ENCODE results near the gene FBXO11. TPM values are rescaled to one million over a fixed set of nuclear protein-coding genes. Genes with fewer than 3 reads are reported as not detected.
A peak's percentile ranks its signal among the peaks of the same experiment; 100 is the strongest.

FBXO11 gene
- total and polyA plus RNA-seq, 8 donors = 56.2 to 101 (median 89.2) TPM

DNA sequence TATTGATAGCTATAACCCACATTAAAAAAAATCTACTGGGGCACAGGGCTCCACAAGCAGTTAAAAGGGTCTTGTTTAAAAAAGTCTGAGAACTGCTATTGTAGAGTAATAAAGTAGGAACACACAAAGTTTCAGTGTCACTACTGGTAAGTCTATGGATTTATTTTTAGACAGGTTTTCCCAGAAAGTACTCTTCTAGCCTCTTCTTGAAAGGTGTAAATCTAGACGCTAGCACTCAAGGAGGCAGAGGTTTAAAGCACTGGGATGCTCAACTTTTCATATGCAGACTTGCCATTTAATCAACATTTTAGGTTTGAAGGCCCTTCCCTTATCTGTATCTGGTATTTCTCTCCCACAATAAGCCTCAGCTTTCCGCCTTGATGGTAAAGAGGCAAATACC lies 33.4 kb downstream of the FBXO11 start:
- Histone ChIP-seq H3K27me3 (no peaks in the 10 kb centered on the region), H3K4me3 (no peak overlapping the region), H3K36me3 (peaks cover 0 to 3% of the 10 kb centered on the region in 2 donors), H3K27ac (no peak overlapping the region), H3K9me3 (no peaks in the 10 kb centered on the region), H3K4me1 (peaks cover 8 to 38% of the 10 kb centered on the region in 2 donors)
- TF ChIP-seq, protein P1, sequence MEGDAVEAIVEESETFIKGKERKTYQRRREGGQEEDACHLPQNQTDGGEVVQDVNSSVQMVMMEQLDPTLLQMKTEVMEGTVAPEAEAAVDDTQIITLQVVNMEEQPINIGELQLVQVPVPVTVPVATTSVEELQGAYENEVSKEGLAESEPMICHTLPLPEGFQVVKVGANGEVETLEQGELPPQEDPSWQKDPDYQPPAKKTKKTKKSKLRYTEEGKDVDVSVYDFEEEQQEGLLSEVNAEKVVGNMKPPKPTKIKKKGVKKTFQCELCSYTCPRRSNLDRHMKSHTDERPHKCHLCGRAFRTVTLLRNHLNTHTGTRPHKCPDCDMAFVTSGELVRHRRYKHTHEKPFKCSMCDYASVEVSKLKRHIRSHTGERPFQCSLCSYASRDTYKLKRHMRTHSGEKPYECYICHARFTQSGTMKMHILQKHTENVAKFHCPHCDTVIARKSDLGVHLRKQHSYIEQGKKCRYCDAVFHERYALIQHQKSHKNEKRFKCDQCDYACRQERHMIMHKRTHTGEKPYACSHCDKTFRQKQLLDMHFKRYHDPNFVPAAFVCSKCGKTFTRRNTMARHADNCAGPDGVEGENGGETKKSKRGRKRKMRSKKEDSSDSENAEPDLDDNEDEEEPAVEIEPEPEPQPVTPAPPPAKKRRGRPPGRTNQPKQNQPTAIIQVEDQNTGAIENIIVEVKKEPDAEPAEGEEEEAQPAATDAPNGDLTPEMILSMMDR (IDR thresholded peaks at IDR 0.05) = no peak
- peak; percentile 83 for ATAC-seq
- intact Hi-C loops (cut with DNase I) = no loop called here
- DNase-seq = no peak

- Histone ChIP-seq H3K27me3 (no peaks in the 10 kb centered on the region), H3K9me3 (no peaks in the 10 kb centered on the region), H3K27ac (peak overlapping the region in 1 of 2 donors; percentile 2), H3K36me3 (peaks cover 0 to 3% of the 10 kb centered on the region in 2 donors), H3K4me1 (peaks cover 18 to 59% of the 10 kb centered on the region in 2 donors), H3K4me3 (no peak overlapping the region)
- intact Hi-C loops (cut with DNase I) = no loop called here
- no peak for ATAC-seq
- no peak for DNase-seq
- TF ChIP-seq, protein P1 (IDR thresholded peaks at IDR 0.05) = no peak
These were observed 35.4 kb downstream of the FBXO11 start for GRCh38 chr2:47870641-47871540.

DNA sequence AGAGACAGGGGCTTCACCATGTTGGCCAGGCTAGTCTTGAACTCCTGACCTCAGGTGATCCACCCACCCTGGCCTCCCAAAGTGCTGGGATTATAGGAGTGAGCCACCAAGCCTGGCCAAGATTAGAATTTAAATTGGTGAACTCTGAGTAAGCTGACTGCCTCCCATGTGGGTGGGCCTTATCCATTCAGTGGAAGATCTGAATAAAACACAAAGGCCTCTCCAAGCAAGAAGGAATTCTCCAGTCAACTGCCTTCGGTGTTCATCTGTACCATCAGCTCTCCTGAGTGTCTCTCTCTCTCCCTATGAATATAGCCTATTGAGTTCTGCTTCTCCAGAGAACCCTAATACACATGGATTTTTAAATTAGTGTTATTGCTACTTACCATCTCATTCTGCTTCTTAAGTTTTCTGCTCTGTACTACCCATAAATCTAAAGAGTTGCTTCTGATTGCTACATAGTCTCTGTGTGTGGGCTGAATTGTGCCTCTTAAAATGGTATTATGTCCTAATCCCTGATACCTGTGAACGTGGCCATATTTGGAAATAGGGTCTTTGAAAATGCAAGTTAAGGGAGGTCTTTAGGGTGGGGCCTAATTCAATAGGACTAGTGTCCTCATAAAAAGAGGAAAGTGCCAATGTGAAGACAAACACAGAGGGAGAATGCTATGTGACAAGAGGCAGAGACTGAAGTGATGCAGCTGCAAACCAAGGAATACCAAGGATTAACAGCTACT lies 36.3 kb downstream of the FBXO11 start:
- no peak for DNase-seq
- H3K27me3 ChIP-seq = no peaks in the 10 kb centered on the region
- intact Hi-C loops (cut with DNase I) = no loop called here
- no peak for ATAC-seq
- H3K36me3 ChIP-seq = peaks cover 0 to 3% of the 10 kb centered on the region in 2 donors
- no peaks in the 10 kb centered on the region for H3K9me3 ChIP-seq
- no peak overlapping the region for H3K4me3 ChIP-seq
- TF ChIP-seq, protein P1 (IDR thresholded peaks at IDR 0.05) = no peak
- H3K4me1 ChIP-seq = peaks cover 24 to 66% of the 10 kb centered on the region in 2 donors
- H3K27ac ChIP-seq = peak overlapping the region in 1 of 2 donors; percentile 57

GRCh38 chr2:47868611-47869352 lies 37.5 kb downstream of the FBXO11 start:
- intact Hi-C loops (cut with DNase I) = no loop called here
- peaks cover 26 to 75% of the 10 kb centered on the region in 2 donors for H3K4me1 ChIP-seq
- ATAC-seq (no peak), DNase-seq (no peak)
- H3K27me3 ChIP-seq = no peaks in the 10 kb centered on the region
- H3K9me3 ChIP-seq = no peaks in the 10 kb centered on the region
- peak overlapping the region in 1 of 2 donors; percentile 57 for H3K27ac ChIP-seq
- H3K4me3 ChIP-seq = no peak overlapping the region
- TF ChIP-seq, protein P1 (IDR thresholded peaks at IDR 0.05) = no peak
- H3K36me3 ChIP-seq = peaks cover 0 to 2% of the 10 kb centered on the region in 2 donors

Data from left lung (tissue), 10 donors.